Prostate gland (tissue), 2 donors: ENCODE measurements around the gene L1CAM. TPM values are rescaled to one million over a fixed set of nuclear protein-coding genes. Genes with fewer than 3 reads are reported as not detected.

Experiments used
- DNase-seq: peaks from one replicate; pipeline ENCODE4 v3.0.0-alpha.2; 2019; ENCODE audit warnings: low spot score
- H3K27ac ChIP-seq, 2 donors: fragments of 200-600 bp; sonication (generic); 2 replicates each; pipeline ENCODE4 v1.5.1; 2017 to 2019
- H3K27me3 ChIP-seq: fragments of 200-600 bp; sonication (generic); replicated peaks from 2 replicates; pipeline ENCODE4 v1.5.1; 2019; ENCODE audit not compliant: insufficient read depth
- H3K36me3 ChIP-seq, 2 donors: fragments of 200-600 bp; sonication (generic); 1 replicate in 1 of 2; 2 replicates in 1 of 2; pipeline versions ENCODE4 v1.5.1 to v1.8.1; 2017 to 2019
- H3K4me1 ChIP-seq: fragments of 200-600 bp; sonication (generic); replicated peaks from 2 replicates; pipeline ENCODE4 v1.5.1; 2019
- H3K4me3 ChIP-seq, 2 donors: fragments of 200-600 bp; sonication (generic); 2 replicates each; pipeline ENCODE4 v1.5.1; 2017 to 2019
- H3K9me3 ChIP-seq: fragments of 200-600 bp; sonication (generic); 2 replicates; pipeline ENCODE4 v1.5.1; 2017
- CTCF ChIP-seq, 4 experiments: fragments of 200-600 bp in 2 of 4; fragments of 450-650 bp in 2 of 4; sonication (generic) in 2 of 4; IDR thresholded peaks; 1 replicate in 3 of 4; 2 replicates in 1 of 4; pipeline ENCODE4 v1.5.1; 2016 to 2019; ENCODE audit warnings: antibody characterized with exemption in 4 of 4, mild to moderate bottlenecking in 2 of 4, moderate library complexity in 2 of 4
- POLR2A ChIP-seq: fragments of 450-650 bp; IDR thresholded peaks from one replicate; pipeline ENCODE4 v1.6.1; 2016; ENCODE audit warnings: antibody characterized with exemption, mild to moderate bottlenecking
- POLR2AphosphoS5 ChIP-seq: sonication (generic); formaldehyde crosslinking; IDR thresholded peaks from one replicate; pipeline ENCODE4 v1.6.1; 2017; ENCODE audit warnings: antibody characterized with exemption
- WGBS: methylation state at CpG from one replicate; pipeline ENCODE4 v1.1.5; 2018; 5-methylcytosine and 5-hydroxymethylcytosine counted together
- intact Hi-C: fragments of 100-400 bp; cut with DNase I; formaldehyde crosslinking; loops from one replicate; pipeline ENCODE4 v1.14.2; 2022
- total RNA-seq, 2 donors: library from RNA; depleted of rRNA; stranded (reverse); fragments of >200 nt; gene quantifications; one replicate each; pipeline ENCODE4 v1.1.0, GENCODE V29; 2016

The L1CAM gene
- total RNA-seq, 2 donors from 2014 or later, result 0.73 to 18.0 TPM

- H3K27ac ChIP-seq, result no peak overlapping the region
- H3K4me1 ChIP-seq, result no peaks in the 10 kb centered on the region
- DNase-seq, result no peak
- no peaks in the 10 kb centered on the region for H3K27me3 ChIP-seq
- H3K4me3 ChIP-seq, result peak overlapping the region in 1 of 2 donors; percentile 56
- intact Hi-C loops, result no loop called here
- WGBS, result 43% methylated on average over 7 of the region's 7 CpGs
- no peaks in the 10 kb centered on the region for H3K36me3 ChIP-seq
- H3K9me3 ChIP-seq, result no peaks in the 10 kb centered on the region
- TF ChIP-seq POLR2AphosphoS5 (no peak), POLR2A (no peak), CTCF (IDR thresholded peaks at IDR 0.05) (no peak)
Measured at GRCh38 chrX:153933748-153934147, 47.8 kb upstream of the L1CAM start.

DNA sequence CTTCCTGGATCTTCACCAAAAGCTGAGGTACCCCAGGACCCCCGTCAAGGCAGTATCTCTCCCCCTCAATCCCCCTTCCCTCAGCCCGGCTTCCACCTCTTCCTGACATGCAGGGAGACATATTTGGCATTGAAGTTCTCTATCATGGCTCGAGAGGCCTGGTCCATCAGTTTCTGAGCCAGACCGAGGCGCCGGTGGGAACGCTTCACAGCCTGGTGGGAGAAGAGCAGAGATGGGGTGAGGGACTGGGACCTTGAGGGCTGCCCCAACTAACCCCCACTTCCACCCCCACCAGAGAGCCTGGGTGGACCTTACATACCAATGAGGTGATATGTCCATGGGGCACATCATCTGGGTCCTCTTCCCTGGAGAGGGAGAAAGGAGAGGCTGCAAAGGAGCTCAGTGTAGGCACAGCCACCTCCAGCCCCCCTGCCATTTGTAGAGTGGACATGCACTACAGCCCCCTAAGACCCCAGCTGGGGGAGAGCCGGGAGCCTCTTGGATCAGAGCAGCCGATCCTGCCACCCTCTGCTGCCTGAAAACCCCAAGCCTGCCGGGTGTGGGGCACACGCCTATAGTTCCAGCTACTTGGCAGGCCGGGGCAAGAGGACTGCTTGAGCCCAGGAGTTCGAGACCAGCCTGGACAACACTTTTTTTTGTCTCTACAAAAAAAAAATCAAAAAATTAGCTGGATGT is 46.4 kb upstream of the L1CAM start:
- DNase-seq, result no peak
- Histone ChIP-seq H3K4me3 (no peak overlapping the region), H3K4me1 (no peaks in the 10 kb centered on the region), H3K9me3 (no peaks in the 10 kb centered on the region), H3K27me3 (no peaks in the 10 kb centered on the region), H3K36me3 (no peaks in the 10 kb centered on the region), H3K27ac (no peak overlapping the region)
- intact Hi-C loops, result no loop called here
- TF ChIP-seq CTCF (IDR thresholded peaks at IDR 0.05) (no peak), POLR2AphosphoS5 (no peak), POLR2A (no peak)
- WGBS, result 94% methylated on average over 9 of the region's 13 CpGs

GRCh38 chrX:153931748-153932147 is 45.8 kb upstream of the L1CAM start:
- TF ChIP-seq CTCF (IDR thresholded peaks at IDR 0.05), result no peak
- DNase-seq, result no peak
- Histone ChIP-seq H3K36me3 (no peaks in the 10 kb centered on the region), H3K4me1 (no peaks in the 10 kb centered on the region), H3K27me3 (no peaks in the 10 kb centered on the region), H3K4me3 (no peak overlapping the region), H3K9me3 (no peaks in the 10 kb centered on the region), H3K27ac (no peak overlapping the region)
- 90% methylated on average over 12 of the region's 13 CpGs for WGBS
- intact Hi-C loops, result no loop called here

GRCh38 chrX:153931151-153931550 is 45.2 kb upstream of the L1CAM start:
- Histone ChIP-seq H3K27me3 (no peaks in the 10 kb centered on the region), H3K36me3 (no peaks in the 10 kb centered on the region), H3K9me3 (no peaks in the 10 kb centered on the region), H3K4me3 (no peak overlapping the region), H3K4me1 (no peaks in the 10 kb centered on the region), H3K27ac (no peak overlapping the region)
- DNase-seq, result no peak
- intact Hi-C loops, result no loop called here
- no peak for TF ChIP-seq POLR2AphosphoS5
- no peak for TF ChIP-seq POLR2A
- TF ChIP-seq CTCF (IDR thresholded peaks at IDR 0.05), result no peak
- 90% methylated on average over 3 of the region's 8 CpGs for WGBS
